ENCODE measurements around the gene ASS1.

The ASS1 gene

GRCh38 chr9:130542457-130543228, 97.9 kb downstream of the ASS1 start:
- Histone ChIP-seq H3K4me2 (ENCODE audit: low read depth, low read length, poor library complexity, severe bottlenecking) (no peak overlapping the region), H3F3A (ENCODE audit: insufficient read depth) (no peaks in the 10 kb centered on the region), H3K9me2 (replicated peaks; ENCODE audit: insufficient read depth, low read length) (no peaks in the 10 kb centered on the region), H3K27me3 (ENCODE audit: low read length) (no peaks in the 10 kb centered on the region), H2AFZ (ENCODE audit: low read depth, low read length, severe bottlenecking) (no peak overlapping the region), H4K20me1 (ENCODE audit: low read depth, low read length) (no peaks in the 10 kb centered on the region), H3K79me2 (ENCODE audit: insufficient read depth, low read length) (no peaks in the 10 kb centered on the region), H3K27ac (ENCODE audit: low read depth, low read length) (no peak overlapping the region), H3K4me3 (ENCODE audit: insufficient read depth, low read length, poor library complexity, severe bottlenecking) (no peak overlapping the region), H3K9me3 (ENCODE audit: insufficient read depth, low read length) (no peaks in the 10 kb centered on the region), H3K36me3 (ENCODE audit: low read length) (no peaks in the 10 kb centered on the region), H3K9ac (ENCODE audit: low read length) (no peak overlapping the region)
- TF ChIP-seq CTCF (IDR thresholded peaks at IDR 0.05; ENCODE audit: insufficient read depth, low read length, poor library complexity, severe bottlenecking) (no peak), EZH2phosphoT487 (conservative IDR thresholded peaks at IDR 0.05; ENCODE audit: low read length) (no peak)

GRCh38 chr9:130543368-130543767, 98.6 kb downstream of the ASS1 start:
- no peak overlapping the region for H2AFZ ChIP-seq (ENCODE audit: low read depth, low read length, severe bottlenecking)
- H3F3A ChIP-seq (ENCODE audit: insufficient read depth), result no peaks in the 10 kb centered on the region
- no peak overlapping the region for H3K27ac ChIP-seq (ENCODE audit: low read depth, low read length)
- H4K20me1 ChIP-seq (ENCODE audit: low read depth, low read length), result no peaks in the 10 kb centered on the region
- H3K4me3 ChIP-seq (ENCODE audit: insufficient read depth, low read length, poor library complexity, severe bottlenecking), result no peak overlapping the region
- no peaks in the 10 kb centered on the region for H3K9me3 ChIP-seq (ENCODE audit: insufficient read depth, low read length)
- no peaks in the 10 kb centered on the region for H3K27me3 ChIP-seq (ENCODE audit: low read length)
- H3K4me2 ChIP-seq (ENCODE audit: low read depth, low read length, poor library complexity, severe bottlenecking), result no peak overlapping the region
- H3K79me2 ChIP-seq (ENCODE audit: insufficient read depth, low read length), result no peaks in the 10 kb centered on the region
- H3K9ac ChIP-seq (ENCODE audit: low read length), result no peak overlapping the region
- no peaks in the 10 kb centered on the region for H3K36me3 ChIP-seq (ENCODE audit: low read length)
- no peak for TF ChIP-seq CTCF (IDR thresholded peaks at IDR 0.05; ENCODE audit: insufficient read depth, low read length, poor library complexity, severe bottlenecking)
- no peak for TF ChIP-seq EZH2phosphoT487 (conservative IDR thresholded peaks at IDR 0.05; ENCODE audit: low read length)
- H3K9me2 ChIP-seq (replicated peaks; ENCODE audit: insufficient read depth, low read length), result no peaks in the 10 kb centered on the region

GRCh38 chr9:130543859-130544258, 99.1 kb downstream of the ASS1 start:
- Histone ChIP-seq H3F3A (ENCODE audit: insufficient read depth) (no peaks in the 10 kb centered on the region), H3K79me2 (ENCODE audit: insufficient read depth, low read length) (no peaks in the 10 kb centered on the region), H3K27me3 (ENCODE audit: low read length) (no peaks in the 10 kb centered on the region), H3K9me2 (replicated peaks; ENCODE audit: insufficient read depth, low read length) (no peaks in the 10 kb centered on the region), H3K36me3 (ENCODE audit: low read length) (no peaks in the 10 kb centered on the region), H3K27ac (ENCODE audit: low read depth, low read length) (no peak overlapping the region), H2AFZ (ENCODE audit: low read depth, low read length, severe bottlenecking) (no peak overlapping the region), H3K4me3 (ENCODE audit: insufficient read depth, low read length, poor library complexity, severe bottlenecking) (no peak overlapping the region), H4K20me1 (ENCODE audit: low read depth, low read length) (no peaks in the 10 kb centered on the region), H3K4me2 (ENCODE audit: low read depth, low read length, poor library complexity, severe bottlenecking) (no peak overlapping the region), H3K9ac (ENCODE audit: low read length) (no peak overlapping the region), H3K9me3 (ENCODE audit: insufficient read depth, low read length) (no peaks in the 10 kb centered on the region)
- TF ChIP-seq EZH2phosphoT487 (conservative IDR thresholded peaks at IDR 0.05; ENCODE audit: low read length), result no peak
- TF ChIP-seq CTCF (IDR thresholded peaks at IDR 0.05; ENCODE audit: insufficient read depth, low read length, poor library complexity, severe bottlenecking), result no peak

Data from SU-DHL-6 (cell line).